KMS-11 (cell line): Measurements from ENCODE around the gene FGF3.

Experiments used
- H2AFZ ChIP-seq: fragments of 200-600 bp; sonication (generic); 2 replicates; pipeline ENCODE4 v1.6.1; 2016; ENCODE audit warnings: antibody characterized with exemption, mixed run types, low read depth
- H3K27ac ChIP-seq: fragments of 200-600 bp; sonication (generic); 2 replicates; pipeline ENCODE4 v1.6.1; 2016; ENCODE audit warnings: mild to moderate bottlenecking, mixed run types
- H3K27me3 ChIP-seq: fragments of 200-600 bp; sonication (generic); 2 replicates; pipeline ENCODE4 v1.6.1; 2017; ENCODE audit warnings: mild to moderate bottlenecking, low read depth, mixed run types, moderate library complexity; ENCODE audit not compliant: insufficient read depth
- H3K36me3 ChIP-seq: fragments of 200-600 bp; sonication (generic); 2 replicates; pipeline ENCODE4 v1.6.1; 2017; ENCODE audit warnings: mild to moderate bottlenecking, mixed run types; ENCODE audit not compliant: insufficient read depth
- H3K4me1 ChIP-seq: fragments of 200-600 bp; sonication (generic); 2 replicates; pipeline ENCODE4 v1.6.1; 2016; ENCODE audit warnings: mild to moderate bottlenecking, low read depth, mixed run types; ENCODE audit not compliant: poor library complexity, severe bottlenecking
- H3K4me2 ChIP-seq: fragments of 200-600 bp; sonication (generic); 2 replicates; pipeline ENCODE4 v1.7.0; 2016; ENCODE audit warnings: mild to moderate bottlenecking, mixed run types
- H3K4me3 ChIP-seq: fragments of 200-600 bp; sonication (generic); IDR thresholded peaks from 2 replicates; pipeline ENCODE4 v1.6.1; 2017; ENCODE audit warnings: low read depth, low read length, mixed read lengths; ENCODE audit not compliant: insufficient read depth
- H3K79me2 ChIP-seq: fragments of 200-600 bp; sonication (generic); 2 replicates; pipeline ENCODE4 v1.6.1; 2016; ENCODE audit warnings: low read depth, mixed run types; ENCODE audit not compliant: insufficient read depth
- H3K9ac ChIP-seq: fragments of 200-600 bp; sonication (generic); 2 replicates; pipeline ENCODE4 v1.6.1; 2016; ENCODE audit warnings: mild to moderate bottlenecking, mixed run types
- H4K20me1 ChIP-seq: fragments of 200-600 bp; sonication (generic); 2 replicates; pipeline ENCODE4 v1.6.1; 2016; ENCODE audit warnings: mild to moderate bottlenecking, mixed run types; ENCODE audit not compliant: insufficient read depth
- CTCF ChIP-seq: fragments of 200-600 bp; sonication (generic); conservative IDR thresholded peaks from 2 replicates; pipeline ENCODE4 v1.6.1; 2017; ENCODE audit warnings: low read depth, mild to moderate bottlenecking, antibody characterized with exemption, low read length, moderate library complexity, mixed read lengths

FGF3 gene

GRCh38 chr11:69862797-69863543 lies 43.8 kb upstream of the FGF3 start:
- H4K20me1 ChIP-seq: no peaks in the 10 kb centered on the region
- no peaks in the 10 kb centered on the region for H3K4me1 ChIP-seq
- no peak overlapping the region for H3K27ac ChIP-seq
- no peak overlapping the region for H3K4me2 ChIP-seq
- H3K4me3 ChIP-seq: no peak overlapping the region
- H3K9ac ChIP-seq: no peak overlapping the region
- H3K36me3 ChIP-seq: no peaks in the 10 kb centered on the region
- peaks cover 13% of the 10 kb centered on the region; the same call in 1 of the 2 replicates for H3K27me3 ChIP-seq
- no peaks in the 10 kb centered on the region for H3K79me2 ChIP-seq
- no peak for TF ChIP-seq CTCF
- H2AFZ ChIP-seq: no peak overlapping the region

- TF ChIP-seq CTCF: no peak
- Histone ChIP-seq H3K79me2 (no peaks in the 10 kb centered on the region), H3K4me3 (no peak overlapping the region), H3K36me3 (no peaks in the 10 kb centered on the region), H3K4me1 (no peaks in the 10 kb centered on the region), H3K9ac (no peak overlapping the region), H3K27me3 (peaks cover 13% of the 10 kb centered on the region; the same call in 1 of the 2 replicates), H3K4me2 (no peak overlapping the region), H2AFZ (no peak overlapping the region), H3K27ac (no peak overlapping the region), H4K20me1 (no peaks in the 10 kb centered on the region)
These were observed 43.1 kb upstream of the FGF3 start for GRCh38 chr11:69862331-69862771.

DNA sequence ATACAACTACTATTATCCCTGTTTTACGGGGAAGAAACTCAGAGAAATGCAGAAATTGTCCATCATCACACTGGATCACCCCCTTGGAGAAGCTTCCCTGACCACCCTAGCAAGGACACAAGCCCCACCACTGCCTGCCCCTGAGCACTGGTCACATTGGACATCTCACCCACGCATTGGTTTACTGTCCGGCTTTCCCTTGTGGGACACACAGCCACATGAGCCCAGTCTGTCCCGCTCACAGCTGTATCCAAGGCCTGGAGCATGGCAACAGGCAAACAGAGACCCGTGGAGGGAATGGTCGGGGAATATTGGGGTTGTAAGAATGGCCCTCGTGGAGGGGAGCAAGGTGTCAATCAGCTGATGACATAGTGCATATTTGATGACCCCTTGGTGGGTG lies 42.7 kb upstream of the FGF3 start:
- no peaks in the 10 kb centered on the region for H3K36me3 ChIP-seq
- peaks cover 9% of the 10 kb centered on the region; the same call in 1 of the 2 replicates for H3K27me3 ChIP-seq
- H4K20me1 ChIP-seq: no peaks in the 10 kb centered on the region
- H3K27ac ChIP-seq: no peak overlapping the region
- H3K4me3 ChIP-seq: no peak overlapping the region
- no peak for TF ChIP-seq CTCF
- H3K79me2 ChIP-seq: no peaks in the 10 kb centered on the region
- H3K4me1 ChIP-seq: no peaks in the 10 kb centered on the region
- H3K9ac ChIP-seq: no peak overlapping the region
- no peak overlapping the region for H3K4me2 ChIP-seq
- H2AFZ ChIP-seq: no peak overlapping the region

- Histone ChIP-seq H4K20me1 (no peaks in the 10 kb centered on the region), H3K36me3 (no peaks in the 10 kb centered on the region), H3K4me1 (no peaks in the 10 kb centered on the region), H3K27me3 (peaks cover 8% of the 10 kb centered on the region; the same call in 1 of the 2 replicates), H3K4me2 (no peak overlapping the region), H3K4me3 (no peak overlapping the region), H3K27ac (no peak overlapping the region), H3K9ac (no peak overlapping the region), H2AFZ (no peak overlapping the region), H3K79me2 (no peaks in the 10 kb centered on the region)
- no peak for TF ChIP-seq CTCF
These were observed 41.7 kb upstream of the FGF3 start for GRCh38 chr11:69860796-69861445.
